Limb (tissue), 2 donors: ENCODE data around the gene LRRC8D.

ENCODE experiments used
- DNase-seq, 2 donors: peaks; one replicate each; pipeline ENCODE4 v3.0.0-alpha.2; 2016; ENCODE audit errors: extremely low spot score in 2 of 2

The LRRC8D gene

DNA sequence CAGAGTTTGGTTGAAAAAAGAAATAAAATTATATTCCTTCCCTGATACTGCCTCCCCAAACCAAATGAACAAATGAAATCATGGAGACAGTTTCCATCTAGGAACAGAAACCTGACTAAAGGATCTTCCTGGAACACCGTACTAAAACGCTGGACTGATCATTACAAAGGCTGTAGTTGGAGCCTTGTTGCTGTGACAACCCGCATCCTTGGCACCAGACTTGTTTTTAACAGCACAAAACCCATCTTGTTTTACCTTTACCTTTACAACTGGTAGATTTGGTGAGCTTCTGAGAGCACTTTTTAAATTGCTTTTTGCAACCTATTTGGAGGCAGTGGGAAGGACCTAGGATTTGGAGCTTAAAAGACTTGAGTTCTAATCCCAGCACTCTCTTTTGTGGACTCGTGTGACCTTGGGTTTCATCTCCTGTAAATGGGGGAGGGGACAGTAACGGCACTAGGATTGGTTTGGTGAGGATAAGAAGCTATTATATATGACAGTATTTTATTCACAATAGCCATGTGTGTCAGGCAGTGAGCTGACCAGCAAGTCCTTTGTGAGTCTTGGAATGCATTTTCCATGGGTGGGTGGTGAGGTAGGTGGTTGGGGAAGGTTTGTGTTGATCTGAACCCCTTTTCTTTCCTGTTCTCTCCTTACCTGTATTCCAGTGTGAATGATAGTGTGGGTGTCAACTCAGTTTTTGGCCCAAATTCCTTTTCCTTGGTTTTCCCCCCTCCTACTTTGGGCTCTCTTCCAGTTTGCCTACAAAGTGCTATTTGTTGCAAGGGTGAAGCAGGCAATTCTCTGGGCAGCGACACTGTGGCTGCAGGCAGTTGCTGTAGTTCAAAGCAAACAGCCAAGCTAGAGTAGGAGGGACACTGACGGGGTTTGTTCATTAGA, 12.6 kb downstream of the LRRC8D start:
- DNase-seq = peak in 1 of 2 donors; percentile 46

DNA sequence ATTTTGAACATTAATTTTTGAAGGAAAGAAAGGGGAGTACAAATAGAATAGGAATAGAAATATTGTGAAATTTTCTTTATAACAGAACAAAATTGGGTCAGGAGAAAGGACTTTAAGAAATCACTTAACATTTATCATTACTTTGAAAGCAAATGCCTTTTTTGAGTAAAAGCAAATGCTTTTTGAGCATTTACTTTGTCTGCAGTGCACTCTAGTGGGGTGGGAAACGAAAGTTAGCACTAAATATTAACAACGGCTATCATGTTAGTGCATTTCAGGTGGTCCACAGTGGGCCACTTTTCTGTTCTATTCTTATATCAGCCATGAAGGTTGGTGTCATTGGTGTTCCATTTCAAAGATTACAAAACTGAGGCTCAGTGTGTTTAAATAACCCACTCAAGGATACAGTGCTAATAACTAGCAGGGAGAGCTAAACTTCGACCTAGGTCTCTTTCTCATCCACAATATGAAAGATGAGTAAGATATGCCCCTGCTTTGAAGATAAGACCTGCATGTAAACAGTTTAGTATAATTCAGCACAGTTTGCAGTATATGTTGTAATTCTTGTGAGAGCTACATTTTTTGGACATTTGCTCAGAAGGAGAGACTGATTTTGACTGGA, 13.4 kb downstream of the LRRC8D start:
- DNase-seq = no peak

DNA sequence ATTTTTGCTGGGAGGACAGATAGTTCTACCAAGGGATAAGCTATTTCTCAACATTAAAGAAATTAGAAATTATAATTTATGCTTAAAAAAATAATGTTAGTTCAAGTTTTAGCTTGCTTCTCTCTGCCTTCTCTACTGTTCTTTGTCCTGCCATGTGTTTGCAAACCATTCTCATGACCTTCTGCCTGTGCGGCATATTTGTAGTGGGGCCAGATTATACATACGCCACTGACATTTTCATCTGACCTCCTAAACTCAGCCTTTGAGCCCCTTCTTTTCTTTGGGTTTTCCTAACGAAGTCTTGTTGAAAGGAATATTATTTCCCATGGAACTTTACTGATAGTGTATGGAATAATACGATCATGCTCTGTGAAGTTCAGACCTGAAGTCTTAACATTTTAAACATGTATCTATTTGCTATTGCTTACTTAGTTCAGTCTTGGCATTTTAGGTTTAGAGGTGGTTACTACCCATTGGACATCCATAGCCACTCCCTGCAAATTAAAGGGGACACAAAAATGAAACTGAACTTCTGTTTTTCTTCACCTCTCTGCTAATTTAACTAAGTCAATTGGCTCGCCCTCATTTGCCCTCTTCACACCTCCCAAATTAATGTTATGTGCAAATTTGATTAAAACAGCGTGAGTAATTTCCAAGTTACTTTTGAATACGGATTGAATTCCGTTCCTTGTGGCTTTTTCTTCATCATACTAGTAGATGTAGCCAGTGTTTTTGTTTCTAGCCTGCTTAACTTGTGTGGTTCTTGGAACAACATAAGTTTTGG, 15.6 kb downstream of the LRRC8D start:
- no peak for DNase-seq

DNA sequence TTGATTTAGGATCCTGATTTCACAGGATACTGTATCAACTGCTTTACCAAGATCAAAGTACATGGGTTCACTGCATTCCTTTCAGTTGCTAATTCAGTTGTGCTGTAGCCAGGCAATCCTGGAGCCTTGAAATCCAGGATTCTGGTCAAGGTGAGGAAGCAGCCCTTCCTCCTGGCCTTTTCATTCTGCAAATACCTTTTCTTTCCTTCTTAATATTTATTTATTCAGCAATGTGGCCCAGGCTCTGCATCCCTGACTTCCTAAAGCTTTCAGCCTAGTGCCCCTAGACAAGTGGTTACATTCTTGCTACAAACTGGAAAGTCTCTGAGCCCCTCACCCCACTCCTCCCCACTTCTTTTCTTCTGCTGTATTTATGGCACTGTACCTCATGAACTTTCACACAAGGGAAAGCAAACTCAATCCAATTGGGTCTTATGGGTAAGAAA, 16.2 kb downstream of the LRRC8D start:
- no peak for DNase-seq

DNA sequence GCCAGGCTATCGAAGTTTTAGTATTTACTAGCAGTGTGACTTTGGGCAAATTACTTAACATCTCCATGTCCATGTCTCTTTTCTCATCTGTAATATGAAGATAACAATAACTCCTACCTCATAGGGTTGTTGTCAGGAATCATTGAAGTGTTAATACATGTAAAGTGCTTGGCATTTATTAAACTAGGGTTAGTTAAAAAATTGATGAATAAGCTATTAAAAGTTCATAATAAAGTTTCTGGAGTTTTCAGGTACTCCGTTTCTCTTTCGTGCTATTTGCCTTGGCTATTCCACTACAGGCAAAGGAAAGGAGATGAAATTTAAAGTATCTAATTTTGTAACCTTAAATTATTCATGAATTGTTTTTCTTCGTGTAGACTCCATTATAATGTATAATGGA, 16.7 kb downstream of the LRRC8D start:
- DNase-seq = no peak

DNA sequence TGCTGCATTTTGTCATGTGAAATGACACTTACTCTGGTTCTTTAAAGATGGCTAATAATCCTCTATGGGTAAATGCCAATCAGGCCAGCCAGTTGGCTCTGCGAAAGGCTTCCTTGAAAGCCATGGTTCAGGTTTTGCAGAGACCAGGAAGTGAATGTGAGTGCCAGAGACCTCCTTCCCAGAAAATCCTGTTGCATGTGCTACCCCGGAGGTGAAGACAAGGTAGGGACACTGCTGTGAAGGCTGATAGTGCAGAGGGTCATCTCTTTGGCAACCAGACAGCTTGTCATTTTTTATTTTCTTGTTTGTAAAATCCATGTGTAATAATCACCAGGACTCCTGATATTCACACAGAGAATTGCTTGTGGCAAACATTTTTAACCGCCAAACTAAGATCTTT, 18.7 kb downstream of the LRRC8D start:
- DNase-seq = no peak

DNA sequence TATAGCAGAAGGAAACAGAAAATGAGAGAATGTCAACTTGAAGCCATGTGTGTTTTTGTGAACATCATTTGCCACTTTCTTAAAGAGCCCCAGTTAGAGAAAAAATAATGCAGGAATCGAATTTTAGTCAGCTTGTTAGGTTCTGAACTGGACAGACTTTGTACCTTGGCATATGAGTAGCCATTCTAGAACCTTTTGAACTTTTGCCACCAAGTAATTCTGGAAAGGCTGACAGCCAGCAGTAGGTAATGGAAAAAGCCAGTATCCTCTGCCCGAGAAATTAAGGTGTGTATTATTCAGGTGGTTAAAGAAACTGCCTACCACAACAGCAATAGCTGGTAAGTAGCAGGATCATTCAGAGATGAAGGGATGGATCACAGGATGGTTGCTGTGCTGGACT, 20.7 kb downstream of the LRRC8D start:
- no peak for DNase-seq

DNA sequence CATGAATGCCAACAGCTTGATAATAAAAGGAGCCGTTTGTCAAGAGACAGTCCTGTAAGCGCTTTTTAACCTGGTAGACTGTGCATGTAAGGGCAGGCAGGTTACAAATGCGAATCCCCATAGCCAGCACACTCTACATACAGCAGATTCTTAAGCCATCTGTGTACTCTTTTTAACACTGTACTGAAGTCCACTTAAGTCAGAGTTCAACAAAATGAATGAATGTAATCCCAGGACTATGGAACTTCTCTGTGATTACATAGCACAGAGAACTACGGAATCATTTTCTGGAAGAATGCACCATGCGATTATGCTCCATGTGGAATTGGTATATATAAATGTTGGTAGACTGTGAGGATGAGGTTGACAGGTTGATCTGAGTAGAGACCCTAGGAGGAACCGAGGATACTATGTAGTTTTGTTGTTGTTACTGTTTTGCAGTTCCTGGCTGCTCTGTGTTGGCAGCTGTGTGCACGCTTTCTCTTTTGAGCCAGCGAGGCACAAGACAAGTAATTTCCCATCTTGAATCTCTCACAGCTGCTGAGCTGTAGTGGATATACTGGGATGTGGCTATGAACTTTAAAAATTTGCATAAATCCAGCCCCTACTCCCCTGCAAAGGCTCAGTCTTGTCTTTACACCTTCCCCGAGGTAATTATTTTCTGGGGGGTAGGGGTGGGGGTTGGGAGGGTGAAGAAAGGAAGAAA, 21.9 kb downstream of the LRRC8D start:
- peak in 1 of 2 donors; percentile 25 for DNase-seq

DNA sequence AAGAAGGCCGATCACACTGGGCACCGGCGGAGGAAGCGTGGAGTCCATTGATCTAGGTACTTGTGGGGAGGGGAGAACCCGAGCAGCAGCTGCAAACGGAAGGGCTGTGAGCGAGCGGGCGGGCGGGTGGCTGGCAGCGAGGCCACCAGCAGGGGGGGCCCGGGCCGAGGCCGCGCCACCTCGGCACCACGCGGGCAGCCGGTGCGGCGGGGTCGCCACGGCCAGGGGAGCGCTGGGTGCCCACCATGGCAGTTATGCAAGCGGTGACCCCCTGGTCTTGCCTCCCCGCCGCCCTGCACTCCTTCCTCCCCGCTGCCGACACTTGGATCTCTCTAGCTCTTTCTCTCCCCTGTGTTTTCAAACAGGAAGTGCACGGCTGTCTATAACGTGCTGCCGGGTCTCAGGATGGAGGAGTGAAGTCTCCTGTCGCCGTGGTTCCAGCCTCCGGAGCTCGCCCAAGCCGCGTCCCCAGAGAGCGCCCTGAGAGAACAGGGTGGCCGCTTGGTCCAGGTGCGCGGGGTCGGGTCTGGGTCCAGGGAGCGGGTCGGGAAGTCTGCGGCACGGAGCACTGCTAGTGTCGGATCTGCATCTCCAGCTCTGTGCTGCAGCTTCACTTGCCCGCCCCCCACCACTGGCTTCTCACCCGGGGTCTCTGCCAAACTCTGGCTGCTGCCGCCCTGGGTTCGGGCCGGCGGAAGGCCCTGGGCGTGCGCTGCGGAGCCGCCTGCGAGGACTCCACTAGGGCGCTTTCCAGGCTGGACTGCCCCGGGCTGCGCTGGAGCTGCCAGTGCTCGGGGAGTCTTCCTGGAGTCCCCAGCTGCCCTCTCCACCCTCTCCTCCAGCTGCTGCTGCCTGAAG, 22.7 kb downstream of the LRRC8D start:
- DNase-seq = peak; percentile 61 to 82

DNA sequence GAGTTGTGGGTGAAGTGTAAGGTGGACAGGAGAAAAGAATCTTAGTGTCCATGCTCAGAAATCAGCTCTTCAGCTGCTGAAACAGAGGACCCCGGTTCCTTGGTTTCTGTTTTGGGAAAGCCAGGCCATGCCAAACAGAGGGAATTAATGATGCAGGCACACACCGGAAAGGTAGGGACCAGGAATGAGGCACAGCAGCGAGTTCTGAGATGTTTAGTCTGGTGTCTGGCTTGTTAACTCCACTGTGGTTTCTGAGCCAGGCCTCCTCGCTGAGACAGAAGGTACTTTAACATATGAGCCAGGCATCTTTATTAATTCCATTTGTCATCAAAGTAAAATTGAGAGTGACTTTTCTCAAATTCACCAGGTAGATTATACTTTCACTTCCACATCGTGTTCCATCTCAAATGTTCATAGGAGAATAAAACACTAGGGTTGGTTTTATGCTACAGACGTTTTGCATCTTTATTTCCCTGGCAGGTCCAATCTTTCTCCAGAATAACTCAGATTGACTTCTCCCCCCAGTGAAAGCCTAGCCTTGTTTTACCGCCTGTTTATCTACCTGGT, 23.5 kb downstream of the LRRC8D start:
- DNase-seq = no peak

DNA sequence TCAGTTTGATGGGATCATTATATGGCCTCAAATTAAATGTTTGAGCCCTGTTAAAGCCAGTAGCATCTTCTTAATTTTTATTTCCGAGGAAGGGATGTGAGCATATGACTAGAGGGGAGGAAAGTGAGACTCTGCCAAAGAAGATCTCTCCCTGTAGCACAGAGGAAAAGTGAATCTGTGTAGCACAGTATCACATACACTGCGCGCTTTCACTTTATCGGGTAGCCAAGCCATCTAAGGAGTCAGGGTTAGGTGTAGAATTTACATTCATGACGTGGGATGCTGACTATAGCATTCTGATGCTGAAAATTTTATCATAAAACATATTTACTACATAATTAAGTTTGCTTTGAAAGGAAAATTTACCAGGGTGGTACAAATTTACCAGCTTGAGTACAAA, 24.0 kb downstream of the LRRC8D start:
- DNase-seq = no peak

DNA sequence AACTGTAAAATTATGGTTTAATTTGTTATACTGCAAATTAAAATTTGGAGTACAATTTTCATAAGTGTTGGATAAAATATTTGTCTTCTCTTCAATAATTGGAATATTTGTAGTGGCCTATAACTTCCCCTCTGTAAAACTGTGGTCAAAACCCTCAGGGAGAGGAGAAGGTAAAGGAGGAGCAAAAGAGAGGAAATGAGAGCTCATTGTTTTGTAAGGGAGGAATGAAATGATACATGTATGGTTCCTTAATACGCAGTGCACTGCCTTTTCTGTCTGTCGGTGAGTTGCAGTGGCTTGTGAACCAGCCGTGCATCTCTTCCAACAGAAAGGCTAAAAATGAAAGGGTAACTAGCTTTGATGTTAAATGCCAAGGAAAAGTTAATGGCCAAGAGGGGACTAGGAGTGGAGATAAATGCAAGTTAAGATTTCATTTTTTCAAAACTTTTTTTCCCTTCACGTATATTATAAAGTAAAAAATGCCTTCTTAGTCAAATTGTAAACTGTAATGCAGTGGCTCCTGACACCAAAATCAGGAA, 26.4 kb downstream of the LRRC8D start:
- no peak for DNase-seq

DNA sequence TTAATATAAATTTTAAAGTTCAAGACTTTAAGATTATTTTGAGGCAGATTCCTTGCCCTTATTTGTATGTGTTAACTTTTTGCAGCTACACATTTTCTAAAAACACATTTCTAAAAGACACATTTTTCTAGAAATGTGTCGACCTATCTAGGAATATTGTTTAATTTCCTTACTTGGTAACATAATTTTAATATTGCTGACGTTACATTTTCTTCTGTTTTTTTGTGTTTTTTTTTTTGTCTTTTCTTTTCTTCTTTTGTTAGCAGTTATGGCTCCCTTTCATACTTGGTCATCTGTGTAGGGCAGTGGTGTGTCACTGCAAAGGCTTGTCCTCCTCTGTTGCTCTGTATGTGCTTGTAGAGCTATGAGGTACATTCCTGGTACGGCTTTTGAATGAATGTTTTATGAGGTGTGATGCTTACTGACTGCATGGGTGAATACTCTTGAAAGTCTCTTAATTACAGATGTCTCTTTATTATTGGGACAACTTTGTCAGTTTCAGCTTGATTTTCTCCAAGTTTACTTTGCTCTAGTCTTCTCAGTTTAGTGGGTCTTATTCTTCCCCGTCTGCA, 30.1 kb downstream of the LRRC8D start:
- DNase-seq = no peak

DNA sequence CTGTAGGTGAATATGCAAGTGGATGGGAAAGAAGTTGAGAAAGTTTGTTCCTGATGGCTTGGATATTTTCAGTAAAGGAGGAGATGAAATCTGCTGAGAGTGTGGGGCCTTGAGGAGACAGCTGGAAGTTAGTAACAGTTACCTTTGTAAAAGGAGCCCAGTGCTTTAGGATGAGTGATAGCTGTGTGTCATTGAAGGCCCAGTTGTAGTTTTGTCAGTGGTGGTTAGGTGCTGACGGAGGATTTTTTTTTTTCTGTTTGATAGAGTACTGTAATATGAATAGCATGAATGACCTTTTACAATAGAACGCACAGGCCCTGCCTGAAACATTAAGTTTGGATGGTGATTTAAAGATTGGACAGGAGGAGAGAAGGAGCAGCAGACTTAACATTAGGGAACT, 33.3 kb downstream of the LRRC8D start:
- DNase-seq = no peak

DNA sequence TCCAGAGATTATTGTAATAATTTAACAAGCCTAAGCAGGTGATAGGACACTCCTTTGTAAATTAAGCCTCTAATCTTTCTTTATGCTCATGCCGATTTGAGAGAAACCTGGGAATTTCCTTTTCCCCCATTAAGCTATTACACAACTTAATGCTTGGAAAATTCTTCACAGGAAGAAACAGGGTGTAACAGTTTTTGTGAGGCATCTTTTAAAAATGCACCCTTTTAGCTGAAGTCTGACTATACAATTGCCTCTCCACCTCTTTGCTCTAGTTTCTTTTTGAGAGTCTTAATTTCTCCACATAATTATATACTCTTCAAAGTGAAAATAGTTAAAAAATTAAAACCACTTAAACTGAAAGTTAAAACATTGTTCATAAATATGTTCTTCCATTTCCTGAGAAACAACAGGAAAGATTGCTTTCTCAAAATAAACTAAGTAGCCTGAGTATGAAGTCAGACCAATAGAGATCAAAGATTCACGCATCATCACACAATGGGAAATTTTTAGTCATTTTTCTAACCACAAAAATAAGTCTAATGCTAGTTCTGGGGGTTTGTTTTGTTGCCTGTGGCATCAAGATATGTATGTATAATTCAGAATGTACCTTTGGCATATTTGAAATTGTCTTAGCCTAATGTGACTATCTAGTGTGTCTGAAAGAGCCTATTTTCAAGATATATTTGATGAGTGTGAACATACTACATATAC, 34.7 kb downstream of the LRRC8D start:
- DNase-seq = no peak

DNA sequence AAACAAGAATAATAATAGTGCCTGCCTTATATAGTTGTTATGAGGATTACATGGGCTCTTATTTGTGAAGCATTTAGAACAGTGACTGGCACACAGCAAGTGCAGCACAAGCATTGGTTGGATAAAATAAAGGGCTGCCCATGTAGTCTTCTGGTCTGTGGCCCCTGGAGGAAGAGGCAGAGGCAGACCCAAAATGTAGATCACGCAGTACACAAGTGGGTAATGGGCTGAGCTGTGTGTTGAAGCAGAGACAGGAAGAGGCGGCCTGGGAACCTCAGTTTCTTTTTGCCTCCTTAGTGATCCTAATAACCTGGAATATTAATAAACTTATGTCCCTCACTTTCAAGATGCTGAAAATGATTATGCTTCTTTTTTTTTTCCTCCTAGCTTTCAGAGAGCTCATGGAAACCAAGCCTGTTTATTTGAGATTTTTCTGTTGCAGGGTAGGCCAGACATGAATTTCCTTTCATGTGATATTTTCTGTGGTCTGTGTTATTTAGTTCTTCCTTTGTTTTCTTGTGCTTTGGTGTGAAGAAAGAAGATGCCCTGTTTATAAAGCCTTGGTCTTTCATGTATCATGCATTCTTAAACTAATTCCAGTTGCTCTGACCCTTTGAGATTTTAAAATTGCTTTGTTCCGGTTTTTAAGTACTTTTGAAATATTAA, 42.5 kb downstream of the LRRC8D start:
- no peak for DNase-seq

DNA sequence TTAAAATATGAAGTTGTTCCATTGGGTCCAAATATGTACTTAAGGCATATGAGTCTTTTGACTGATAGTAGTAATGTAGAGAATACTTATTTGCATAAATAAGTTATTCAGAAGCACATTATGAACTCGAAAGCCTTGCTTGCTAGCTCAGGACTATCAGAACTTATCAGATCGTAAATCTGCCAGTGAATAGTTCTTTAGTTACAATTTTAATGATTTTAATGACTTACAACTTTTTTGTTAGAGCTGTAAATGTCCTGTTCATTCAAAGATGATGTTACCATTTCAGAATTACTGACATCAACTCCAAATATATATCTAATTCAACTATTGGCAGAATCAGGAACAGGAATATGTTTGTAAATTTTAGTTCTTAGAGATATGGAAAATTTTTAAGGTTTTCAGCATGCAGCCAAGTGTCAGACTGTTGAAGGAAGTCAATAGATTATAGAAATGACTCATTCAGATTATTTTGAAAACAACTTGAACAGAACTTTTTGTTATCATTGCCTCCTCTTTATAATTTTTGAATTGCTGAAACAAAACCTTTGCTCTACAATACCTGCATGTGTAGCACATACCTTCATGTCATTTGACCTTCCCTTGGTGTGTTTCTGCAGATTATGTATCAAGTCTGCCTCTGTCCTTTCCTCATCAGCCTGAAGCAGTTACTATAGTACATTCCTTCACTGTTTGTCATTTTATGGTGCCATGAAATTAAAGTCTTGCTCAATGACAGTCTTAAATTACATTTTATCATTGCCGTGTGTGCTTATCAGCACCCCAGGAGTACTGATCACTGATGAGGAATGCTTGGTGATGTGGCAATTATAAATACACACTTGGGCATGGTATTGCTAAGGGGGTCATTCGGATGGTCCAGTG, 44.9 kb downstream of the LRRC8D start:
- DNase-seq = no peak
